ENCODE measurements around the gene TSTD2.
"Not testable (repeated sequence)": the region's sequence is repeated elsewhere in the genome, so short reads cannot be mapped to it uniquely, and the experiment has no call there.

TSTD2 gene

GRCh38 chr9:97629156-97629555 is 4.0 kb downstream of the TSTD2 start:
- no peak for DNase-seq

- no peak for DNase-seq
Measured at GRCh38 chr9:97628668-97629067, 4.5 kb downstream of the TSTD2 start.

- no peak for DNase-seq
Measured at GRCh38 chr9:97627624-97628023, 5.5 kb downstream of the TSTD2 start.

GRCh38 chr9:97625620-97626019 is 7.5 kb downstream of the TSTD2 start:
- DNase-seq, result no peak

GRCh38 chr9:97623946-97624345 is 9.2 kb downstream of the TSTD2 start:
- DNase-seq, result no peak

GRCh38 chr9:97622483-97622882 is 10.7 kb downstream of the TSTD2 start:
- DNase-seq, result not testable (repeated sequence)

- DNase-seq, result not testable (repeated sequence)
Measured at GRCh38 chr9:97620063-97620462, 13.1 kb downstream of the TSTD2 start.

- no peak for DNase-seq
Measured at GRCh38 chr9:97617939-97618416, 15.2 kb downstream of the TSTD2 start.

GRCh38 chr9:97615439-97616072 is 17.6 kb downstream of the TSTD2 start:
- no peak for DNase-seq

- no peak for DNase-seq
Measured at GRCh38 chr9:97604901-97605645, 28.1 kb downstream of the TSTD2 start.

- no peak for DNase-seq
Measured at GRCh38 chr9:97602430-97602829, 30.7 kb downstream of the TSTD2 start.

GRCh38 chr9:97601228-97601898 is 31.8 kb downstream of the TSTD2 start:
- DNase-seq, result no peak

- DNase-seq, result no peak
Measured at GRCh38 chr9:97600531-97601227, 32.5 kb downstream of the TSTD2 start.

GRCh38 chr9:97599314-97599846 is 33.8 kb downstream of the TSTD2 start:
- DNase-seq, result no peak

- peak; percentile 61 for DNase-seq
Measured at GRCh38 chr9:97598461-97599288, 34.5 kb downstream of the TSTD2 start.

GRCh38 chr9:97596906-97597305 is 36.3 kb downstream of the TSTD2 start:
- DNase-seq, result no peak

- no peak for DNase-seq
Measured at GRCh38 chr9:97594381-97594921, 38.7 kb downstream of the TSTD2 start.

- DNase-seq, result no peak
Measured at GRCh38 chr9:97593960-97594359, 39.2 kb downstream of the TSTD2 start.

GRCh38 chr9:97592126-97592525 is 41.0 kb downstream of the TSTD2 start:
- DNase-seq, result no peak

GRCh38 chr9:97591535-97591934 is 41.6 kb downstream of the TSTD2 start:
- no peak for DNase-seq

GRCh38 chr9:97586909-97587308 is 46.3 kb downstream of the TSTD2 start:
- not testable (repeated sequence) for DNase-seq

- not testable (repeated sequence) for DNase-seq
Measured at GRCh38 chr9:97584778-97585177, 48.4 kb downstream of the TSTD2 start.
